Mucosa of stomach (tissue), 1 donor: ENCODE data around the gene C3orf62.
"Not testable (repeated sequence)": the region's sequence is repeated elsewhere in the genome, so short reads cannot be mapped to it uniquely, and the experiment has no call there.

Experiments
- H3K27me3 ChIP-seq: one replicate; pipeline ENCODE4 v1.7.0; 2013; ENCODE audit warnings: mild to moderate bottlenecking, low read length; ENCODE audit not compliant: control insufficient read depth, insufficient read depth
- H3K36me3 ChIP-seq: one replicate; pipeline ENCODE4 v1.7.0; 2013; ENCODE audit warnings: low read length; ENCODE audit not compliant: control insufficient read depth, insufficient read depth
- H3K4me1 ChIP-seq: one replicate; pipeline ENCODE4 v1.7.0; 2013; ENCODE audit warnings: mild to moderate bottlenecking, low read length; ENCODE audit not compliant: control insufficient read depth, insufficient read depth
- H3K4me3 ChIP-seq: one replicate; pipeline ENCODE4 v1.7.0; 2013; ENCODE audit warnings: low read length
- H3K9ac ChIP-seq: one replicate; pipeline ENCODE4 v1.7.0; 2013; ENCODE audit warnings: mild to moderate bottlenecking, low read length, moderate library complexity
- H3K9me3 ChIP-seq: one replicate; pipeline ENCODE4 v1.7.0; 2013; ENCODE audit warnings: mild to moderate bottlenecking, low read length, moderate library complexity; ENCODE audit not compliant: control insufficient read depth
- donor health status: Pancreatic carcinoma.

Gene C3orf62

GRCh38 chr3:49237344-49237743 lies 39.7 kb downstream of the C3orf62 start:
- no peaks in the 10 kb centered on the region for H3K4me1 ChIP-seq
- H3K9ac ChIP-seq = no peak overlapping the region
- H3K9me3 ChIP-seq = peaks cover 5% of the 10 kb centered on the region
- no peak overlapping the region for H3K4me3 ChIP-seq
- no peaks in the 10 kb centered on the region for H3K36me3 ChIP-seq
- H3K27me3 ChIP-seq = no peaks in the 10 kb centered on the region

GRCh38 chr3:49236226-49236625 lies 40.8 kb downstream of the C3orf62 start:
- Histone ChIP-seq H3K4me1 (no peaks in the 10 kb centered on the region), H3K9me3 (peaks cover 5% of the 10 kb centered on the region), H3K9ac (no peak overlapping the region), H3K4me3 (no peak overlapping the region), H3K27me3 (no peaks in the 10 kb centered on the region), H3K36me3 (no peaks in the 10 kb centered on the region)

DNA sequence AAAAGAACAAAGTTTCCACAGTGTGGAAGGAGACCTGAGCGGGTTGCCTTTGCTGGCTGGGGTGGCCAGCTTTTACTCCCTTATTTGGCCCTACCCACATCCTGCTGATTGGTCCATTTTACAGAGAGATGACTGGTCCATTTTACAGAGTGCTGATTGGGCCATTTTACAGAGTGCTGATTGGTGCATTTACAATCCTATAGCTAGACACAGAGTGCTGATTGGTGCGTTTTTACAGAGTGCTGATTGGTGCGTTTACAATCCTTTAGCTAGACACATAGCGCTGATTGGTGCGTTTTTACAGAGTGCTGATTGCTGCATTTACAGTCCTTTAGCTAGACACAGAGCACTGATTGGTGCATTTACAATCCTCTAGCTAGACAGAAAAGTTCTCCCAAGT lies 48.2 kb downstream of the C3orf62 start:
- not testable (repeated sequence) for H3K9ac ChIP-seq, H3K4me1 ChIP-seq, H3K4me3 ChIP-seq, H3K36me3 ChIP-seq, H3K9me3 ChIP-seq, H3K27me3 ChIP-seq

DNA sequence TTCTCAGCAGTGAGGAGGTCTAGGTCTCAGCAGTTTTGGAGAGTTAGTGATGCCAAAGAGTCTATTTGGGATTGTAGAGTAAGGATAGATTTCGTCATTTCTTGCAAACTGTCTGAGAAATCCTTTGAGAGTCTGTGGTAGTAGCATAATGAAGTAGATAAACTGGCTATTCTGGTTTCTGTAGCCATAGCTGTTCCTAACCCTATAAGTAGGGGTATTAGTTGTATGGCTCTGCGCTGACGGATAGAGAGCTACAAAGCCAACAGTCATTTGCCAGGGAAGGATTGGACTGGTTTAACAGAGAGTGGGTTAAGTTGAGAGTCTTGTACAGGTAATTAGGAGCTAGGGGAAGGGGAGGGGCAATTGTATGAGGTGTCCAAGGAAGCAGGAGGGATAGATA lies 55.0 kb downstream of the C3orf62 start:
- Histone ChIP-seq H3K36me3 (no peaks in the 10 kb centered on the region), H3K4me1 (peaks cover 11% of the 10 kb centered on the region), H3K4me3 (no peak overlapping the region)

GRCh38 chr3:49220985-49221563 lies 56.0 kb downstream of the C3orf62 start:
- H3K4me3 ChIP-seq, H3K27me3 ChIP-seq, H3K36me3 ChIP-seq, H3K9me3 ChIP-seq, H3K9ac ChIP-seq: not testable (repeated sequence)
- peaks cover 11% of the 10 kb centered on the region for H3K4me1 ChIP-seq

More for the DNA sequence above, 55.0 kb downstream of the C3orf62 start:
- Histone ChIP-seq H3K9me3 (no peaks in the 10 kb centered on the region), H3K9ac (no peak overlapping the region), H3K27me3 (no peaks in the 10 kb centered on the region)

DNA sequence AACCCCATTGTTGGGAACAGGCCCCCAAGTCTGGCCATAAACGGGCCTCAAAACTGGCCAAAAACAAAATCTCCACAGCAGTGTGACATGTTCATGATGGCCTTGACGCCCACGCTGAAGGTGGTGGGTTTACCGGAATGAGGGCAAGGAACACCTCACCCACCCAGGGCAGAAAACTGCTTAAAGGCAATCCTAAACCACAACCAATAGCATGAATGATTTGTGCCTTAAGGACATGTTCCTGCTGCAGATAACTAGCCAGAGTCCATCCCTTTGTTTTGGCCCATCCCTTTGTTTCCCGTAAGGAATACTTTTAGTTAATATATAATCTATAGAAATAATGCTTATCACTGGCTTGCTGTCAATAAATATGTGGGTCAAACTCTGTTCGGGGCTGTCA lies 57.9 kb downstream of the C3orf62 start:
- H3K9me3 ChIP-seq = no peaks in the 10 kb centered on the region
- H3K36me3 ChIP-seq = no peaks in the 10 kb centered on the region
- no peak overlapping the region for H3K9ac ChIP-seq
- H3K27me3 ChIP-seq = no peaks in the 10 kb centered on the region
- H3K4me1 ChIP-seq = peaks cover 11% of the 10 kb centered on the region
- H3K4me3 ChIP-seq = no peak overlapping the region
